RWPE2 (cell line): ENCODE results near the gene LTBP2.

Experiments
- ATAC-seq: fragments of 200-7000 bp; cut with Tn5 transposase; 3 replicates; pipeline ENCODE4 v1.9.1; 2021; ENCODE audit warnings: low read depth
- DNase-seq: peaks from one replicate; pipeline ENCODE4 v3.0.0-alpha.2; 2020; ENCODE audit warnings: low spot score
- H3K27ac ChIP-seq: fragments of 450-650 bp; 2 replicates; pipeline ENCODE4 v1.5.1; 2017; ENCODE audit warnings: mild to moderate bottlenecking; ENCODE audit not compliant: poor library complexity, severe bottlenecking
- H3K27me3 ChIP-seq: fragments of 250-450 bp; sonication (Bioruptor Pico); 2 replicates; pipeline ENCODE4 v1.5.1; 2021; ENCODE audit warnings: mild to moderate bottlenecking, moderate library complexity; ENCODE audit not compliant: insufficient read depth, poor library complexity, severe bottlenecking
- H3K36me3 ChIP-seq: fragments of 250-450 bp; sonication (Bioruptor Pico); 2 replicates; pipeline ENCODE4 v1.5.1; 2020; ENCODE audit warnings: low read depth, mild to moderate bottlenecking, moderate library complexity
- H3K4me1 ChIP-seq: fragments of 250-450 bp; sonication (Bioruptor Pico); 2 replicates; pipeline ENCODE4 v1.5.1; 2021; ENCODE audit warnings: mild to moderate bottlenecking, moderate library complexity; ENCODE audit not compliant: insufficient read depth, poor library complexity, severe bottlenecking
- H3K4me3 ChIP-seq: fragments of 250-450 bp; sonication (Bioruptor Pico); 2 replicates; pipeline ENCODE4 v1.5.1; 2021; ENCODE audit warnings: mild to moderate bottlenecking, moderate library complexity; ENCODE audit not compliant: severe bottlenecking
- H3K9me3 ChIP-seq: fragments of 250-450 bp; sonication (Bioruptor Pico); 2 replicates; pipeline ENCODE4 v1.5.1; 2021; ENCODE audit warnings: mild to moderate bottlenecking, moderate library complexity; ENCODE audit not compliant: severe bottlenecking
- TF ChIP-seq, protein P1 (sequence below): fragments of 450-650 bp; IDR thresholded peaks from one replicate; pipeline ENCODE4 v1.5.1; 2017; ENCODE audit warnings: mild to moderate bottlenecking, moderate library complexity; ENCODE audit not compliant: poor library complexity, severe bottlenecking

Gene LTBP2

GRCh38 chr14:74508844-74509428 lies 103.1 kb downstream of the LTBP2 start:
- no peak overlapping the region for H3K27ac ChIP-seq

DNA sequence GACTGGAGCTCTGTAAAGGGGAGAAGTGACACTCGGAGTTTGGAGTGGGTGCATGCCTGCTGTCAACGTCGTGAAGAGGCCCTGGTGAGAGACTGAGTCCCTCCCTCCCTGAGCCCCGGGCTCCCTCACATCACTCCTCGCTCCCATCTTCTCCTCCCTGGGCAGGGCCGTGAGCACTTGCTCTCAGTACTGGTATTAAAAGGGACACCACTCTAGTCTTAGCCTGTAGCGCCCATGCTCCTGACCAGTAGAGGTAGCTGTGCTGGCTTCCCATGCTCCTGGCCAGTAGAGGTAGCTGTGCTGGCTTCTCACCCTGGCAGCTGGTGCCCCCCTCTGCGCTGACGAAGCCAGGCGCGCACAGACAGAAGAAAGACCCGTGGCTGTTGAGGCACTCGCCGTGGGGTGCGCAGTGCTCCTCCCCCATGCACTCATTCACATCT lies 103.7 kb downstream of the LTBP2 start:
- Histone ChIP-seq H3K4me1 (peaks cover 3% of the 10 kb centered on the region), H3K27me3 (no peaks in the 10 kb centered on the region), H3K36me3 (peaks cover 94% of the 10 kb centered on the region), H3K9me3 (no peaks in the 10 kb centered on the region), H3K27ac (no peak overlapping the region), H3K4me3 (no peak overlapping the region)
- ATAC-seq (no peak), DNase-seq (peak; percentile 60)
- TF ChIP-seq, protein P1, sequence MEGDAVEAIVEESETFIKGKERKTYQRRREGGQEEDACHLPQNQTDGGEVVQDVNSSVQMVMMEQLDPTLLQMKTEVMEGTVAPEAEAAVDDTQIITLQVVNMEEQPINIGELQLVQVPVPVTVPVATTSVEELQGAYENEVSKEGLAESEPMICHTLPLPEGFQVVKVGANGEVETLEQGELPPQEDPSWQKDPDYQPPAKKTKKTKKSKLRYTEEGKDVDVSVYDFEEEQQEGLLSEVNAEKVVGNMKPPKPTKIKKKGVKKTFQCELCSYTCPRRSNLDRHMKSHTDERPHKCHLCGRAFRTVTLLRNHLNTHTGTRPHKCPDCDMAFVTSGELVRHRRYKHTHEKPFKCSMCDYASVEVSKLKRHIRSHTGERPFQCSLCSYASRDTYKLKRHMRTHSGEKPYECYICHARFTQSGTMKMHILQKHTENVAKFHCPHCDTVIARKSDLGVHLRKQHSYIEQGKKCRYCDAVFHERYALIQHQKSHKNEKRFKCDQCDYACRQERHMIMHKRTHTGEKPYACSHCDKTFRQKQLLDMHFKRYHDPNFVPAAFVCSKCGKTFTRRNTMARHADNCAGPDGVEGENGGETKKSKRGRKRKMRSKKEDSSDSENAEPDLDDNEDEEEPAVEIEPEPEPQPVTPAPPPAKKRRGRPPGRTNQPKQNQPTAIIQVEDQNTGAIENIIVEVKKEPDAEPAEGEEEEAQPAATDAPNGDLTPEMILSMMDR, result peak; percentile 8

More at GRCh38 chr14:74508844-74509428, 103.1 kb downstream of the LTBP2 start:
- Histone ChIP-seq H3K4me3 (no peak overlapping the region), H3K4me1 (peaks cover 3% of the 10 kb centered on the region), H3K9me3 (no peaks in the 10 kb centered on the region), H3K27me3 (no peaks in the 10 kb centered on the region), H3K36me3 (peaks cover 94% of the 10 kb centered on the region)
- TF ChIP-seq, protein P1, result no peak
- DNase-seq (peak; percentile 68), ATAC-seq (no peak)

DNA sequence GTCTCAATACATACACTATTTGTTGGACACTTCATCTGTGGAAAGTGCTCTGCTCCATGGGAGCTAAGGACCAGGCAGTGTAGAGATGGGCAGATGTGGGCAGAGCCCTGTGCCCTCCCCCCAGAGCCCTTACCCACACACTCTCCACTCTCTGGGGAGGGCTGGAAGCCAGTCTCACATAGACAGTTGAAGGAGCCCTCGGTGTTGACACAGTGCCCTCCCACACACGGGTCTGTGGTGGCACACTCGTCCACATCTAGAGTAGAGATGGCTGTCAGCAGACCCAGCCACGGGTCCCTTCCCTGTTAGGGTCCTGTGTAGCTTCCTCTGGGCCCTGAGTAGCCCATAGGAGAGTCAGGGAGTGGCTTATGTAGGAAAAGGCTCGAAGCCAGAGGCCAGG lies 104.2 kb downstream of the LTBP2 start:
- peak; percentile 52 for DNase-seq
- peaks cover 3% of the 10 kb centered on the region for H3K4me1 ChIP-seq

GRCh38 chr14:74507085-74507484 lies 105.0 kb downstream of the LTBP2 start:
- peak; percentile 44 for DNase-seq
- Histone ChIP-seq H3K9me3 (no peaks in the 10 kb centered on the region), H3K4me3 (no peak overlapping the region), H3K4me1 (peaks cover 3% of the 10 kb centered on the region), H3K27ac (no peak overlapping the region), H3K36me3 (peaks cover 95% of the 10 kb centered on the region), H3K27me3 (no peaks in the 10 kb centered on the region)
- TF ChIP-seq, protein P1, result no peak
- ATAC-seq, result no peak

More for the DNA sequence above, 104.2 kb downstream of the LTBP2 start:
- Histone ChIP-seq H3K27ac (no peak overlapping the region), H3K9me3 (no peaks in the 10 kb centered on the region), H3K4me3 (no peak overlapping the region), H3K36me3 (peaks cover 95% of the 10 kb centered on the region), H3K27me3 (no peaks in the 10 kb centered on the region)
- no peak for ATAC-seq
- TF ChIP-seq, protein P1, result no peak

GRCh38 chr14:74506411-74506851 lies 105.6 kb downstream of the LTBP2 start:
- Histone ChIP-seq H3K27ac (no peak overlapping the region), H3K36me3 (peaks cover 95% of the 10 kb centered on the region), H3K9me3 (no peaks in the 10 kb centered on the region), H3K4me1 (peaks cover 3% of the 10 kb centered on the region), H3K4me3 (no peak overlapping the region), H3K27me3 (no peaks in the 10 kb centered on the region)
- DNase-seq (peak; percentile 66), ATAC-seq (no peak)
- TF ChIP-seq, protein P1, result no peak
